HG03521 (cell line): ENCODE data around the gene BPIFB2.

ENCODE experiments used
- ATAC-seq: cut with Tn5 transposase; IDR thresholded peaks from one replicate; pipeline ENCODE4 v1.9.1; 2021; ENCODE audit warnings: mild to moderate bottlenecking, moderate library complexity; ENCODE audit not compliant: unreplicated experiment

BPIFB2 gene

DNA sequence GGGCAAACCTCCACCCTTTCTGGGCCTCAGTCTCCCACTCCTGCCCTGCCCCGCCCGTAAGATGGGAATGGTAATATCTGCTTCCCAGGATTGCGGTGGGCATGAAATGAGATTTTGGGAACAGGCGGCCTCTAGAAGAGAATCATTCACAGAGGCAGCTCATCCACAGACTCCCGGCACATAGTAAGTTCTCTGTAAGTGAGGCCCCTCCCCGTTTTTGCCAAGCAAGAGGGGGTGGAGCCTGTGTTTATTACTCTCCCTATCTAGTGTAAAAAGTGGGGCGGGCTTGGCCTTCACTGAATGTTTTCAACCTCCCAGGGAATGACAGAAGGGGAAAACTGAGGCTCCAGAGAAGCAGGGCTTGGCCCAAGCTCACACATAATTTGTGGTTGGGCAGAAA, 23.3 kb upstream of the BPIFB2 start:
- no peak for ATAC-seq

DNA sequence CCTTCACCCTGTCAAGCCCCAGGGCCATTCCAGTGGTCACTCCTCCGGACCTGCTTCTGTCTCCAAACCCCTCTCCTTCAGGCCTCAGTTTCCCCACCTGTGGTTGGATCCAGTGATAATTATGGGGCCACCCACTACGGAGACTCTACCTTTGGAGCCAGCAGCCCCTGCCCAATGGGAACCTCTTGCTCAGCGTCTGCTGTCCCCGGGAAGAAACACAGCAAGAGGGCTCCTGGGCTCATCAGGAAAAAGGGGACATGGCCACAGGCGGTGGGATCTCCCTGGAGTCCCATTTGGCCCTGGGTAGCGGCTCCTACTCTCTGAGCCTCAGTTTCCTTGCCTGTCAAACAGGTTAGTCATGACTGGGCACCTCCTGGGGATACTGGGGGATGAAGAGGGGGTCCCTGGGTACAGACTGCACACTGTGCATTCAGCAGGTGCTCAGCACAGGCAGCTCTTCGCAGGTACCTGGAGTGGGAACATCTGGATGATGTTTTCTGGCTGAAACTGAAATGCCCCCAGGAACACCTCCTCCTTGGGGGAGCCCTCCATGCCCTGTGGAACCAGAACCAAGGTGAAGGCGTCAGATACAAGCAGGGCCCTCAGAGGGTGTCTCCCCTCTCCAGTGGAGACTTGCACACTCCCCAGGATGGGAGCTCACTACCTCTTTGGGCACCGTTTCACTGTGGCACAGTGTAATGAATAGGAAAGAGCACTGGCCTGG, 22.7 kb upstream of the BPIFB2 start:
- ATAC-seq: no peak

- no peak for ATAC-seq
These were observed 21.9 kb upstream of the BPIFB2 start for GRCh38 chr20:32985596-32985995.

GRCh38 chr20:32986331-32986966, 21.1 kb upstream of the BPIFB2 start:
- no peak for ATAC-seq

GRCh38 chr20:32987044-32987825, 20.3 kb upstream of the BPIFB2 start:
- ATAC-seq: no peak

DNA sequence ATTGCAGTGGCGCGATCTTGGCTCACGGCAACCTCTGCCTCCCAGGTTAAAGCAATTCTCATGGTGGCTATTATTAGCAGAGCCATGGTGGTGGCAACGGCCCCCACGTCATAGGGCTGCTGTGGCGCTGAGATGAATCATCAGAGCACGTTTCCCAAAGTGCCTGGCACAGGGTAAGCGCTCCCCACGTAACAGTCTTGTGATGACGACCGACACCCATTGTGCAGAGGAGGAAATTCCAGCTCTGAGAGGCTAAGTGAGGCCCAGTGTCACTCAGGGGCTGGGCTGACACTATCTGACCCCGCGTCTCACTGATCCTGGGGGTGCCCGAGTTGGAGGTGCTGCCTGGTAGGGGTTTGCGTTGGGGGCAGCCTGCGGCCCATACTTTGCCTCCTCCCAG, 19.5 kb upstream of the BPIFB2 start:
- no peak for ATAC-seq

DNA sequence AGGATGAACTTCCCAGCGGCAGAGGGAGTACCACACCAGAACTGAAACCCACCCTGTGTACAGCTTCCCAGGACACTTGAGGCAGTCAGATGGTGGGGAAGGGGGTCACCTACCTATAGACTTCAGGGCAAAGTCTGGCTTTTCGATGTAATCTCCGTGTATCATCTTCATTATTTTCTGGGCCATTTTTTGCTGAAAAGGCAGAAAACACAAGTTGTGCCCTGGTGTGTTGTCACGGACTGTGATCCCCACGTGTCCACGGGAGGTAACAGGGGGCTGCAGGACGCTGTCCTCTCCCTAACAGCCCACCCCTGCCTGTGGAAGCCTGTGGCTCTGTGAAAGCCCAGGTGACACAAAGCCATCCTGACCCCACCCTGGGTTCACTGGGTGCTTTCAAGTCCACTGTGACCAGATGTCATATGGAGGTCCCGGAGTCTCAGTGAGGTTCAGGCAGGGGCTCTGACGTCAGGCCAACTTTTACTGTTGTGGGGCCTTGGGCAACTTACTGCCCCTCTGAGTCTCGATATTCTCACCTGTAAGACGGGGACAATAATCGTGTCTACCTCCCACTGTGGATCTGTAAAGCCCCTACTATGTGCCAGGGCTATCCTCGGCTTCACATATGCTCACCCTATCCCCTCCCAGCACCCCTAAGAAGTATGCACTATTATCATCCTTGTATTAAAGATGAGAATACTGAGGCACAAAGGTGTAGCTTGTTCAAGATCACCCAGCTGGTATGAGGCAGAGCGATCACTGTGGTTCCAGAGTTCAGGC, 17.8 kb upstream of the BPIFB2 start:
- ATAC-seq: no peak

DNA sequence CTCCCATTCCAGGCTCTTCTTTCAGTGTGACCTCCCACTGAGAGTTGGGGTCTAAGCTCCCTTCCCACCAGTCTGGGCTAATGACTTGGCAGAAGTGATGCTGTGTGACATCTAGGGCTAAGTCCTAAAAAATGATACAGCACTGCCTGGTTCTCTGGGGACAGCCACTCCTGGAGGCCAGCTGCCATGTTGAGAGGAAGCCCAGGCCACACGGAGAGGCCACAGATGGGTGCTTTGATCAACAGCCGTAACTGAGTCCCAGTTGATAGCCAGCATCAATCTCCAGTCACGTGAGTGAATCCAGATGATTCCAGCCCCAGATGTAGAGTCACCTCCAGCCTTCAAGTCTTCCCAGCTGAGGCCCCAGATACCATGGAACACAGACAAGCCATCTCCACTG, 17.1 kb upstream of the BPIFB2 start:
- ATAC-seq: no peak

DNA sequence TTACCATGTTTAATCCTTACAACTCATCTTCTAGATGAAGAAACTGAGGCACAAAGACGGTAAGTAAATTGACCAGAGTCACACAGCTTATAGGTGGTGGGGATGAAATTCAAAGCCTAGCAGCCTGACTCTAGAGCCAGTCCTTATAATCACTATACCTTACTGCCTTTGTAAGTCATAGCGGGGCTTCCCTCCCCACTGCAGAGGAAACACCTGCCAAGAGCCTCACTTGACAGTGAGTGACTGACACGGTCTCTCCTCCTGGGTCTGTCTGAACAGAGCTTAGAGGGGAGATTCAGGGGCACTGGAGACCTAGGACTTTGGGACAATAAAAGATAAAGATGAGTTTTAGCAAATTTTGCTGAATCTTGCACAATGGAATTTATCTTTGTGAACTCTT, 16.1 kb upstream of the BPIFB2 start:
- no peak for ATAC-seq

DNA sequence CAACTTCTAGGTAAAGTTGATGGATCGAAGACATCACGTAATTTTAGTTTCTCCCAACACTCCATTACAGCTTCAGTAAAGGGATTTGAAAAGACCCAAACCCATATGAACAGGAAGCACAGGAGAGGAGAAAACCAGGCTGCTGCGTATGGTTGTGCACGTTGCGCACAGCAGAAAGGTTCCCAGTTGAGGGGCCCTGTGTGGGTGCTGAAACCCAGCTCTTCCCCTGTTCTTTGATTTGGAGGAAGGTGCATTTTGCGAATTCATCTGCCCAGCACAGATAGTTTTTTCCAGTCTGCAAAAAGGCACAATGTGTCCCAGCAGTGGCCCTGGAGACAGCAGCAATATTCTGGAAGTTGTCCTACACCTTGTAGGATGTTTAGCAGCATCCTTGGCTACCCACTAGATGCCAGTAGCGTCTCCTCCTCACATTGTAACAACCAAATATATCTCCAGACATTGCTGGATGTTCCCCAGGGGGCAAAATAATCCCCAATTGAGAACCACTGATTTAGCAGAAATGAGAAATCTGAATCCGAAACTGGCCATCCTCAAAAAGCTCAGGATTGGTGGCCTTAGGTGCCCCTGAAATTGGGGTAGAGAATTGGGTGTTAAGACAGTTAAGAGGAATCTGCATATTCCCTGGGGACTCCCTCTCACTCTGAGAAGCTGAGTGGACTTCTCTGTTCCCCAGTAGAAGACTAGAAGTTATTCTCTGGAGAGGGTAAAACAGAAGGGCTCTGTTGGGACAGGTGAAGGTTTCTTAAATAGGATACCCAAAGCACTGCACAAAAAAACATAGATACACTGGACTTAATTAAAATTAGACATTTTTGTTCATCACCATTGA, 15.5 kb upstream of the BPIFB2 start:
- no peak for ATAC-seq

GRCh38 chr20:32993496-32994050, 13.9 kb upstream of the BPIFB2 start:
- no peak for ATAC-seq

GRCh38 chr20:32995802-32996201, 11.7 kb upstream of the BPIFB2 start:
- ATAC-seq: no peak

DNA sequence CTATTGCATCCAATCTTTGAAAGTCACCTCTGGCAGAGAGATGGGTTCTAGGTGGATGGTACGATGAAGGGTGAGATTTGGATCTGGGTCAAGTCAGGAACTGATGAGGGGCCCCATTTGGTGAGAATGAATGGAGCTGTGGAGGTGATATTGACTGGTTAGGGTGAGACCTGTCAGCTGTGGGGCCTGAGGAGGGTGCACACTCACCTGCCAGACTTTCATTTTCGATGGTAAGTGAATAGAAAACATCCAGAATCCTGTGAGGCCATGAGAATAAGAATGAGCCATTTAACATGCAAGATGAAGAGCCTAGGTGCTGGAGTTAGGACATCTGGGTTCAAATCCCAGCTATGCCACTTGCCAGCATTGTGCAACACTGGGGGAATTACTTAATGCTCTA, 10.1 kb upstream of the BPIFB2 start:
- no peak for ATAC-seq

DNA sequence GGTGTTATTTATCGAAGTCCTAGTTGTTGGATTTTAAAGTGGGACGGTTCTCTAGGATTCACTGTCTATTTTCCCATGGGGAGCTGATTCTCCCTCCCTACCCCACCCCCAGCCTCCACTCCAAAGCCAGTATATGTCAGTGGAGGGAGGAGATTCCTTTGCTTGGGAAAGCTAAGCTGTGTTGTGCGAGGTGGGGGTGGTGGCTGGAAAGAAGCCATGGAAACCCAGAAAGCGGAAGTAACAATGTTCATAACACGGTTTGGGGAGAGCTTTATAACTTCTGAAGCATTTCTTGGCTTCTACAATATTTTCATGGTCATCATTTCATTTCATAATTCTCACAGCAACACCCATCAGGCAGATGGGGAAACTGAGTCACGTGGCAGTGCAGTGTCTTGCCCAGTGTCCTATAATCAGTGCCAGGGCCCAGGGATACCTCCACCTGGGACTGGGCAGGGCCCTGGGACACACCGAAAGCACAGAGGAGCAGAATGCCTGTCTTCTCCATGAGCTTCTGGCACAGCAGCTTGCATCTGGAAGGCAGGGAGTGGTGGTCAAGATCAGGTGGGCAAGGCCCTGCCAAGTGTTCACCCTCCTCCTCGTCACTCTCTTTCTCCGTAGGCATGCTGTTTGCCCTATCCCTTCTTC, 7.8 kb upstream of the BPIFB2 start:
- ATAC-seq: no peak

DNA sequence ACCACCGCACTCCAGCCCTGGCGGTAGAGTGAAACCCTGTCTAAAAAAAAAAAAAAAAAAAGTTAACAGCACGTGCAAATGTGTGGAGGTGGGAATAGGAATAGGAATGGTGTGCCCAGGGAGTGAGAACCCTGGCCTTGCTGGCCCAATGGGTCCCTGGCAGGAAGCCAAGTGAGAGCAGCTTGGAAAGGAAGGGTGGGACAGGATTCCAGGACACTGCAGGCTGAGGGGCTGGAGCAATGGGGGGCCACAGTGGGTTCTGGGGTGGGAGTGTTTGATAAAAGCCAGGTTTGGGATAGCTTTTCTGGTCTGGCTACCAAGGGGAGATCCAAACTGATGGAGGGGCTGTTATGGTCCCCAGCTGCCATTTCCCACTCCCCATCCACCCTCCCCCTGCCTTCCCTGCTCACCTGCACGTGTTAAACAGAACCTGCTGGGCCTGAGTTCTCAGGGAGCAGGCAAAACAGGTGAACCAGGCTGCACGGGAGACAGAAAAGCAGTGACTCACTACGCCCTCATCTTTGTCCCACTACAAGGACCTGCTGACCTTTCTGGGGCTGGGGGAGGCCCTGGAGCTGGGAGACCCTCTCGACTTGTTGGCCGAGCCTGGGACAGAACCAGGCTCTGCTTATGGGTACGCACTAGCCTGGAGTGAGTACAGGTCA, 6.6 kb upstream of the BPIFB2 start:
- no peak for ATAC-seq

- no peak for ATAC-seq
These were observed 5.3 kb upstream of the BPIFB2 start for GRCh38 chr20:33002087-33002808.

DNA sequence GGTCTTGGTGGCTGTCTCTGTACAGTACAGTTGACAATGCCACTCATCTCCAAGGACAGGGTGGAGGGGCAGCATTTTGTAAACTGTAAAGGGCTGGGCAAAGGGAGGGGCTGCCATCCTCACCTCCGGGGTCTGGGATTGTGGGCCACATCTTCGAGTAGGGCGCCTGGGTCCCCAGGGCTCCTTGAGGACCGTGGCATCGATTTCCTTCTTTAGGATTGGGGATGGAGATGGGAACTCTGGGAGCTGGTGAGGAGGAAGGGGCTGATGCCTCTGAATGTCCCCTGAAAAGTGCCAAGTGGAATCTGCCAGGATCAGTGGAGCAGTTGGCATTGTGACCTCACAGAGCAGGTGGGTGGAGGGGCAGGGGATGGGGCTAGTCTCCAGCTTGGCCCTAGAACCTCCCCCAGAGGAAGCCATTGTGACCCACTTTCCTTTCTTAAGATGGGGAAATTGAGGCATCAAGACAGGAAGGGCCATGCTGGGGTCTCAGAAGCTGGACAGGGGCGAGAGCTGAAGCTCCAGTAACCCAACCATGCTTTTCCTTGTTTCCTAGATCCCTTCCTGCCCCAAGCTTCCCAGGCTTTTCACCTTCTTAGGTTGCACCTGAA, 3.3 kb upstream of the BPIFB2 start, which contains the start of gene SUN5:
TSS of gene SUN5 (minus strand) at position 293 of the 611 bp plus-strand sequence. CDS start at position 200, 93 bp downstream.
- no peak for ATAC-seq

GRCh38 chr20:33005132-33005566, 2.4 kb upstream of the BPIFB2 start:
- no peak for ATAC-seq
